GM12875 (cell line): Measurements from ENCODE around the gene NELL1.

ENCODE experiments used
- H3K4me3 ChIP-seq: one replicate; pipeline ENCODE4 v1.5.1; 2011; ENCODE audit warnings: low read depth, low read length, control low read depth
- CTCF ChIP-seq: IDR thresholded peaks from 2 replicates; pipeline ENCODE4 v1.5.1; 2011; ENCODE audit warnings: low read depth, mild to moderate bottlenecking, control low read depth, inconsistent platforms, low read length, moderate library complexity, borderline replicate concordance; ENCODE audit not compliant: insufficient read depth

The NELL1 gene

GRCh38 chr11:20966489-20966888 lies 297.1 kb downstream of the NELL1 start:
- H3K4me3 ChIP-seq, result no peak overlapping the region
- TF ChIP-seq CTCF, result no peak

- TF ChIP-seq CTCF, result no peak
- H3K4me3 ChIP-seq, result no peak overlapping the region
These were observed 304.7 kb downstream of the NELL1 start for GRCh38 chr11:20973940-20974559.

- no peak for TF ChIP-seq CTCF
- no peak overlapping the region for H3K4me3 ChIP-seq
These were observed 311.4 kb downstream of the NELL1 start for GRCh38 chr11:20980736-20981135.

- TF ChIP-seq CTCF, result no peak
These were observed 321.1 kb downstream of the NELL1 start for GRCh38 chr11:20990447-20990846.

GRCh38 chr11:20991471-20991870 lies 322.1 kb downstream of the NELL1 start:
- no peak overlapping the region for H3K4me3 ChIP-seq
- TF ChIP-seq CTCF, result no peak

More at GRCh38 chr11:20990447-20990846, 321.1 kb downstream of the NELL1 start:
- H3K4me3 ChIP-seq, result no peak overlapping the region

DNA sequence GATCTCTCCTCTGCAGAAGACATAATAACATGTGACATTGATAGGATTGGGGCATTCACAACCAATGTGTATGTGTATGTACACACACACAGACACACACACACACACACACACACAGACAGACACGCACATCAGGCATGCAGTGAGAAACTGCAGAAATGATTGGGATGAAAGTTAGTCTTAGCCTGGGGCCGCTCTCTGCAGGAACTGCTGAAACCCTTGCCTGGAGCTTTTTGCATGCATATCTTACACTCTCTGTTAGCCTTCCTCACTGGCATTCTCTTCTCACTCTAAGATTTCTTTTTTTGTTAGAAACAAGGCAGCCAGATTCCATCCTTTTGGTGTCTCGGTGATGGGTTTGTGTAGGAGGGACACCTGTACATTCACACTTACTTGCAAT lies 337.9 kb downstream of the NELL1 start:
- H3K4me3 ChIP-seq, result no peak overlapping the region
- TF ChIP-seq CTCF, result no peak

DNA sequence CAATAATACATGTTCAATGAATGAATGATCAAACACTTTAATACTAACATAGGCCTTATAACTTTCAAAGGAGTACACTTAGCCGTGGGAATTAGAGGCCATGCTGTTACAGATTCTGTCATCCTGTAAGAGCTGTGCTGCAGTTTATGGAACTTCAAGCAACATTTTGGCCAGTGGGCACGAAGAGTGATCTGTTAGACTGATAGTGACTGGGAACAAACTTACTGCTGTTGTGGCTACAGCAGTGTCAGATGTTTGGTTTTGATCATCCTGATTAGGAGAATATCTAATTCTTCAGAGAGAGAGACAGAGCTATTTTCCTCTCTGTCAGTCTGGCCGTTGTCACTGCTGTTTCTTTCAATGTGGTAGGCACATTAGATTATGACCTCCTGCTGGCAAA lies 348.9 kb downstream of the NELL1 start:
- TF ChIP-seq CTCF, result no peak
- no peak overlapping the region for H3K4me3 ChIP-seq
